CD4-positive, alpha-beta memory T cell (primary cell): ENCODE measurements around the gene IPO7. TPM values are rescaled to one million over a fixed set of nuclear protein-coding genes. Genes with fewer than 3 reads are reported as not detected.

Experiments
- CTCF ChIA-PET: fragments of 350-600 bp; sonication (Branson Sonifier 250); formaldehyde crosslinking; loops from one replicate; lab custom pipeline; 2021; ENCODE audit warnings: inconsistent platforms; ENCODE audit not compliant: partially characterized antibody; lab: Charles Lee
- POLR2A ChIA-PET: fragments of 350-600 bp; sonication (Branson Sonifier 250); formaldehyde crosslinking; loops from one replicate; lab custom pipeline; 2021; ENCODE audit not compliant: partially characterized antibody; lab: Charles Lee
- DNase-seq, 5 donors: peaks; one replicate each; pipeline versions ENCODE4 v3.0.0 to v3.0.0-alpha.2; 2020 to 2022; ENCODE audit warnings: mixed read lengths in 1 of 5
- H3K27ac ChIP-seq: one replicate; pipeline ENCODE4 v1.7.0; 2013; ENCODE audit warnings: low read depth, low read length
- H3K27me3 ChIP-seq: 2 replicates; pipeline ENCODE4 v1.7.0; 2013; ENCODE audit warnings: mild to moderate bottlenecking, low read length, moderate library complexity; ENCODE audit not compliant: insufficient read depth
- H3K36me3 ChIP-seq: 2 replicates; pipeline ENCODE4 v1.7.0; 2013; ENCODE audit warnings: mild to moderate bottlenecking, low read length, moderate library complexity; ENCODE audit not compliant: insufficient read depth
- H3K4me1 ChIP-seq: 2 replicates; pipeline ENCODE4 v1.7.0; 2013; ENCODE audit warnings: mild to moderate bottlenecking, low read length, moderate library complexity; ENCODE audit not compliant: insufficient read depth
- H3K4me3 ChIP-seq, 2 donors: one replicate each; pipeline ENCODE4 v1.7.0; 2013; ENCODE audit warnings: low read length in 2 of 2, mild to moderate bottlenecking in 1 of 2
- H3K9me3 ChIP-seq, 2 donors: one replicate each; pipeline ENCODE4 v1.7.0; 2013; ENCODE audit warnings: low read length in 2 of 2, control low read depth in 1 of 2; ENCODE audit not compliant: control insufficient read depth in 1 of 2
- H3K27ac Mint-ChIP-seq, 7 donors: one replicate each; pipeline ENCODE4 v1.8.0; 2020 to 2021; ENCODE audit warnings: mixed read lengths in 7 of 7, mild to moderate bottlenecking in 6 of 7, inconsistent platforms in 3 of 7, moderate library complexity in 3 of 7
- H3K27me3 Mint-ChIP-seq, 2 donors: one replicate each; pipeline ENCODE4 v1.8.0; 2020 to 2021; ENCODE audit warnings: mixed read lengths in 2 of 2
- H3K36me3 Mint-ChIP-seq, 2 donors: one replicate each; pipeline ENCODE4 v1.8.0; 2020 to 2021; ENCODE audit warnings: mixed read lengths in 2 of 2, inconsistent platforms in 1 of 2, mild to moderate bottlenecking in 1 of 2
- H3K4me1 Mint-ChIP-seq, 4 donors: one replicate each; pipeline ENCODE4 v1.8.0; 2020 to 2021; ENCODE audit warnings: mixed read lengths in 4 of 4, mild to moderate bottlenecking in 1 of 4
- H3K4me3 Mint-ChIP-seq, 8 donors: one replicate each; pipeline ENCODE4 v1.8.0; 2020 to 2021; ENCODE audit warnings: mixed read lengths in 8 of 8, mild to moderate bottlenecking in 7 of 8, moderate library complexity in 6 of 8, inconsistent platforms in 3 of 8
- H3K9me3 Mint-ChIP-seq, 8 donors: one replicate each; pipeline ENCODE4 v1.8.0; 2020 to 2021; ENCODE audit warnings: mixed read lengths in 8 of 8, mild to moderate bottlenecking in 5 of 8, inconsistent platforms in 3 of 8, moderate library complexity in 1 of 8
- intact Hi-C: fragments of 100-400 bp; cut with micrococcal nuclease; formaldehyde crosslinking; loops from one replicate; pipeline ENCODE4 v1.15.1; 2023
- polyA plus RNA-seq, 2 donors: library from polyadenylated mRNA; unstranded; fragments of 300-500 nt; fragmentation: Illumina TruSeq; gene quantifications; one replicate each; pipeline ENCODE4 v1.2.3, GENCODE V29; 2021
- total RNA-seq, 2 experiments: library from RNA; stranded (reverse); gene quantifications; one replicate each; pipeline ENCODE4 v1.2.3, GENCODE V29; 2021

IPO7 gene
- total and polyA plus RNA-seq, 4 experiments from 2014 or later: 7.9 to 67.0 (median 37.5) TPM

- POLR2A ChIA-PET: interaction anchor here (1.1 to 1.4 kb wide), 2 partner anchors 15 to 20 kb away, joined by 5 to 9 read pairs; partner anchors contain the start of gene ZNF143
Measured at GRCh38 chr11:9479899-9480298, 95.4 kb downstream of the IPO7 start.

DNA sequence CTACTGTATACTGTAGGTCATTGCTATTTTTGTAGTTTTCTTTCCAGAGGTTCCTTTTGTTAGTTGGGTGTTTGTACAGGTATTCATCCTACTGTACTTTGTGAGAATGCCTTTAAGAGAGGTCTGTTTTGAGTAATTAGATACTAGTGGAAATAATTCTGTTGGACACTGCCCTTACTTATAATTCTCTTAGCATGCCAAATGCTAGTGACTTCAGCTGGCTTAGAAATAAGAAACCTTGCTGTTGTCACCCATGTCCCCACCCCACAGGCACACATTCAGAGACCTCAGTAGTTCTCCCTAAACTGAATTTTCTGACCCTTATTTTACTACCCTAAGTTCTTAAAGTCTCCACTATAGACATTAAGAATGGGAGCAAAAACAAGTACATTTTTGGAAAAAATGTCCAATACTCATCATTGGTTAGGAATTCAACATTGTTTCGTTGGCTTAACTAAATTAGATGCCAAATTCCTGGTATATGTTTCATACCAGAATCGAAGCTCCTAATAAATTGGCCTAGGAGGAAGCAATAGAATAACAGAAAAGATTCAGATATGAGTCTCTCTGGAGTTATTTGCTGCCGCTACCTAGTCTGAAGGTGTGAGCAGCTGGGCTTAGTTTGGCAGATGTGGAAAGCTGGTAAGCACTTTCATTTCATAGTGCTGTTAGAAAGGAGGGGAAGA is 104.8 kb downstream of the IPO7 start:
- Mint-ChIP-seq H3K27ac (peak overlapping the region in 5 of 7 donors; percentile 6 to 77 (median 29)), H3K36me3 (peaks cover 43 to 47% of the 10 kb centered on the region in 2 donors)
- POLR2A ChIA-PET: interaction anchor here (0.7 kb wide), 1 partner anchor 28 kb away, joined by 4 read pairs; no protein-coding TSS in a partner anchor

More at GRCh38 chr11:9479899-9480298, 95.4 kb downstream of the IPO7 start:
- Mint-ChIP-seq H3K27ac (peak overlapping the region in 2 of 7 donors; percentile 15 to 72), H3K9me3 (no peaks in the 10 kb centered on the region), H3K36me3 (peaks cover 21 to 44% of the 10 kb centered on the region in 2 donors), H3K27me3 (no peaks in the 10 kb centered on the region), H3K4me3 (no peak overlapping the region), H3K4me1 (no peaks in the 10 kb centered on the region)
- Histone ChIP-seq H3K4me3 (no peak overlapping the region), H3K4me1 (no peaks in the 10 kb centered on the region), H3K27ac (no peak overlapping the region), H3K9me3 (no peaks in the 10 kb centered on the region), H3K36me3 (peaks cover 25% of the 10 kb centered on the region), H3K27me3 (no peaks in the 10 kb centered on the region)
- CTCF ChIA-PET: interaction anchor here (3.3 kb wide), 1 partner anchor 26 kb away, joined by 16 read pairs; no protein-coding TSS in a partner anchor
- no peak for DNase-seq
- intact Hi-C loops: no loop called here

DNA sequence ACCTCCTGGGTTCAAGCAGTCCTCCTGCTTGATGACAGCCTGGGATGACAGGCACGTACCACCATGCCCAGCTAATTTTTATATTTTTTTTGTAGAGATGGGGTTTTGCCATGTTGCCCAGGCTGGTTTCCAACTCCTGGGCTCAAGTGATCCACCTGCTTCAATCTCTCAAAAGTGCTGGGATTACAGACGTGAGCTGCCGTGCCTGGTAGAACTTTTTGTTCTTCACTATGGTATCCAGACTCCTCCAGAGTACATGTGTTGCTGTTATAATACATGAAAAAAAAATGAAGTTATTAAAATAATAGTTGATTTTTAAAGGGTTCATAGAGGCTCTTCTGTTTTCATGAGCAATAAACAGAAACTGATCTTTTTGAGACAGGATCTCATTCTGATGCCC is 105.9 kb downstream of the IPO7 start:
- no peak overlapping the region for H3K27ac Mint-ChIP-seq
- peaks cover 0 to 7% (median 2%) of the 10 kb centered on the region in 4 donors for H3K4me1 Mint-ChIP-seq
- H3K4me1 ChIP-seq: no peaks in the 10 kb centered on the region
- ChIA-PET POLR2A (interaction anchor here (1.1 kb wide), 1 partner anchor 29 kb away, joined by 4 read pairs; the partner anchor contains the start of gene ZNF143), CTCF (interaction anchor here (1.1 to 2.3 kb wide), 3 partner anchors 8 to 17 kb away, joined by 4 to 15 read pairs (median 4); no protein-coding TSS in a partner anchor)
- H3K9me3 ChIP-seq: no peaks in the 10 kb centered on the region
- H3K9me3 Mint-ChIP-seq: no peaks in the 10 kb centered on the region
- H3K4me3 ChIP-seq: no peak overlapping the region
- no peaks in the 10 kb centered on the region for H3K27me3 Mint-ChIP-seq
- no peak overlapping the region for H3K4me3 Mint-ChIP-seq
- H3K36me3 ChIP-seq: peaks cover 17% of the 10 kb centered on the region
- H3K36me3 Mint-ChIP-seq: peaks cover 44 to 53% of the 10 kb centered on the region in 2 donors
- no peaks in the 10 kb centered on the region for H3K27me3 ChIP-seq
- intact Hi-C loops: no loop called here
- H3K27ac ChIP-seq: no peak overlapping the region
- no peak for DNase-seq

More for the DNA sequence above, 104.8 kb downstream of the IPO7 start:
- peaks cover 8% of the 10 kb centered on the region for H3K36me3 ChIP-seq
- Mint-ChIP-seq H3K4me1 (peaks cover 0 to 7% (median 2%) of the 10 kb centered on the region in 4 donors), H3K4me3 (no peak overlapping the region), H3K27me3 (no peaks in the 10 kb centered on the region), H3K9me3 (no peaks in the 10 kb centered on the region)
- no peak for DNase-seq
- no peaks in the 10 kb centered on the region for H3K27me3 ChIP-seq
- CTCF ChIA-PET: interaction anchor here (1.1 to 2.3 kb wide), 3 partner anchors 9 to 18 kb away, joined by 4 to 15 read pairs (median 4); no protein-coding TSS in a partner anchor
- H3K27ac ChIP-seq: no peak overlapping the region
- H3K4me3 ChIP-seq: no peak overlapping the region
- intact Hi-C loops: no loop called here
- no peaks in the 10 kb centered on the region for H3K9me3 ChIP-seq
- H3K4me1 ChIP-seq: no peaks in the 10 kb centered on the region

DNA sequence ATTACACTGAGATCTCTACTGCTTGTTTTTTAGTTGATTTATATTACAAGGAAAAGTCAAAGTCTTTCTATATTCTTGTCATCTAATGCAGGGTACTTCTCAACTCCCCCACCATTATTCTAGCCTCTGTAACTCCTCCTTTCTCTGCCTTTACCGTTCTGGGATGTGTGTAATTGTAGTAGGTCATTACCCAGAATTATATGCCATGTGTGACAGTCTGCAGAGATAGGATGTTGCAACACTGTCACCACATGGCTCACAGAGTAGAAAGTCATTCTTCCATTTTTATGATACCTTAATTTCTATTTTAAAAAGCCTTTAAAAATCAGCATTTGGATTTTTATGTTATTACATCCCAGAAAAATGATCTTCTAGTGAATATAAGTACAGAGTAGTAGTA is 109.0 kb downstream of the IPO7 start:
- Mint-ChIP-seq H3K36me3 (peaks cover 53 to 57% of the 10 kb centered on the region in 2 donors), H3K27me3 (no peaks in the 10 kb centered on the region), H3K9me3 (no peaks in the 10 kb centered on the region), H3K4me3 (no peak overlapping the region), H3K4me1 (peaks cover 0 to 4% (median 0%) of the 10 kb centered on the region in 4 donors), H3K27ac (peak overlapping the region in 2 of 7 donors; percentile 8 to 23)
- Histone ChIP-seq H3K36me3 (peaks cover 32% of the 10 kb centered on the region), H3K27me3 (no peaks in the 10 kb centered on the region), H3K9me3 (no peaks in the 10 kb centered on the region), H3K27ac (no peak overlapping the region), H3K4me3 (no peak overlapping the region), H3K4me1 (no peaks in the 10 kb centered on the region)
- no peak for DNase-seq
- POLR2A ChIA-PET: no interaction called here
- intact Hi-C loops: no loop called here
- CTCF ChIA-PET: interaction anchor here (1.4 kb wide), 1 partner anchor 13 kb away, joined by 10 read pairs; no protein-coding TSS in a partner anchor

GRCh38 chr11:9494316-9494715 is 109.9 kb downstream of the IPO7 start:
- intact Hi-C loops: no loop called here
- DNase-seq: no peak
- Histone ChIP-seq H3K27me3 (no peaks in the 10 kb centered on the region), H3K4me1 (no peaks in the 10 kb centered on the region), H3K36me3 (peaks cover 40% of the 10 kb centered on the region), H3K27ac (no peak overlapping the region), H3K9me3 (no peaks in the 10 kb centered on the region), H3K4me3 (no peak overlapping the region)
- Mint-ChIP-seq H3K27me3 (no peaks in the 10 kb centered on the region), H3K36me3 (peaks cover 54 to 61% of the 10 kb centered on the region in 2 donors), H3K27ac (peak overlapping the region in 1 of 7 donors; percentile 73), H3K4me1 (peaks cover 0 to under 1% (median 0%) of the 10 kb centered on the region in 4 donors), H3K4me3 (no peak overlapping the region), H3K9me3 (no peaks in the 10 kb centered on the region)
- ChIA-PET CTCF (interaction anchor here (1.4 kb wide), 1 partner anchor 12 kb away, joined by 10 read pairs; no protein-coding TSS in a partner anchor), POLR2A (interaction anchor here (1.5 kb wide), 1 partner anchor 33 kb away, joined by 3 read pairs; the partner anchor contains the start of gene ZNF143)

- no peaks in the 10 kb centered on the region for H3K4me1 ChIP-seq
- POLR2A ChIA-PET: interaction anchor here (1.5 kb wide), 1 partner anchor 35 kb away, joined by 3 read pairs; the partner anchor contains the start of gene ZNF143
- Mint-ChIP-seq H3K4me1 (no peaks in the 10 kb centered on the region), H3K27me3 (no peaks in the 10 kb centered on the region), H3K27ac (peak overlapping the region in 3 of 7 donors; percentile 16 to 84 (median 62)), H3K4me3 (no peak overlapping the region), H3K36me3 (peaks cover 55 to 69% of the 10 kb centered on the region in 2 donors), H3K9me3 (no peaks in the 10 kb centered on the region)
- no peak for DNase-seq
- no peak overlapping the region for H3K27ac ChIP-seq
- CTCF ChIA-PET: interaction anchor here (3.4 kb wide), 1 partner anchor 11 kb away, joined by 41 read pairs; no protein-coding TSS in a partner anchor
- H3K36me3 ChIP-seq: peaks cover 52% of the 10 kb centered on the region
- intact Hi-C loops: no loop called here
- H3K27me3 ChIP-seq: no peaks in the 10 kb centered on the region
- H3K4me3 ChIP-seq: no peak overlapping the region
- H3K9me3 ChIP-seq: no peaks in the 10 kb centered on the region
Measured at GRCh38 chr11:9495803-9496514, 111.5 kb downstream of the IPO7 start.
